ENCODE results near the gene PCBP2. TPM values are rescaled to one million over a fixed set of nuclear protein-coding genes. Genes with fewer than 3 reads are reported as not detected.
"Not testable (repeated sequence)": the region's sequence is repeated elsewhere in the genome, so short reads cannot be mapped to it uniquely, and the experiment has no call there.

The PCBP2 gene
- total and polyA plus RNA-seq, 11 donors, result 290 to 642 (median 478) TPM

GRCh38 chr12:53431187-53431586 is 20.7 kb upstream of the PCBP2 start:
- intact Hi-C loops (cut with DNase I), result no loop called here
- 78 to 86% (median 82%) methylated on average over 6 to 7 of the region's 7 CpGs for WGBS, 4 donors

DNA sequence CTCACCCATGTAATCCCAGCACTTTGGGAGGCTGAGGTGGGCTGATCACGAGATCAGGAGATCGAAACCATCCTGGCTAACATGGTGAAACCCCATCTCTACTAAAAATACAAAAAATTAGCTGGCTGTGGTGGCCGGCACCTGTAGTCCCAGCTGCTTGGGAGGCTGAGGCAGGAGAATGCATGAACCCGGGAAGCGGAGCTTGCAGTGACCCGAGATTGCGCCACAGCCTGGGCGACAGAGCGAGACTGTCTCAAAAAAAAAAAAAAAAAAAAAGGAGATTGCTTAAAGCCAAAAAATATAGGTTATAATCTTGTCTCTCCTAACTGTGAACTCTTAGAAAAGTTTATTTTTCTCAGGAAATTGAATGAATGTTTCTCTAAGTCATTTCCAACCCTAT is 16.6 kb upstream of the PCBP2 start:
- H3K4me3 ChIP-seq; H3K27me3 ChIP-seq; H3K27ac ChIP-seq; H3K9me3 ChIP-seq; intact Hi-C loops (cut with DNase I); DNase-seq; H3K4me1 ChIP-seq; ATAC-seq; H3K36me3 ChIP-seq: not testable (repeated sequence)
- 92 to 98% (median 95%) methylated on average over 9 of the region's 9 CpGs for WGBS, 4 donors

More at GRCh38 chr12:53431187-53431586, 20.7 kb upstream of the PCBP2 start:
- H3K27me3 ChIP-seq, result no peaks in the 10 kb centered on the region
- TF ChIP-seq POLR2A (IDR thresholded peaks at IDR 0.05), result no peak
- TF ChIP-seq, protein P1, sequence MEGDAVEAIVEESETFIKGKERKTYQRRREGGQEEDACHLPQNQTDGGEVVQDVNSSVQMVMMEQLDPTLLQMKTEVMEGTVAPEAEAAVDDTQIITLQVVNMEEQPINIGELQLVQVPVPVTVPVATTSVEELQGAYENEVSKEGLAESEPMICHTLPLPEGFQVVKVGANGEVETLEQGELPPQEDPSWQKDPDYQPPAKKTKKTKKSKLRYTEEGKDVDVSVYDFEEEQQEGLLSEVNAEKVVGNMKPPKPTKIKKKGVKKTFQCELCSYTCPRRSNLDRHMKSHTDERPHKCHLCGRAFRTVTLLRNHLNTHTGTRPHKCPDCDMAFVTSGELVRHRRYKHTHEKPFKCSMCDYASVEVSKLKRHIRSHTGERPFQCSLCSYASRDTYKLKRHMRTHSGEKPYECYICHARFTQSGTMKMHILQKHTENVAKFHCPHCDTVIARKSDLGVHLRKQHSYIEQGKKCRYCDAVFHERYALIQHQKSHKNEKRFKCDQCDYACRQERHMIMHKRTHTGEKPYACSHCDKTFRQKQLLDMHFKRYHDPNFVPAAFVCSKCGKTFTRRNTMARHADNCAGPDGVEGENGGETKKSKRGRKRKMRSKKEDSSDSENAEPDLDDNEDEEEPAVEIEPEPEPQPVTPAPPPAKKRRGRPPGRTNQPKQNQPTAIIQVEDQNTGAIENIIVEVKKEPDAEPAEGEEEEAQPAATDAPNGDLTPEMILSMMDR (IDR thresholded peaks at IDR 0.05), result no peak
- DNase-seq, result no peak
- no peak overlapping the region for H3K4me3 ChIP-seq
- no peak for ATAC-seq
- no peaks in the 10 kb centered on the region for H3K4me1 ChIP-seq
- H3K9me3 ChIP-seq, result no peaks in the 10 kb centered on the region
- H3K27ac ChIP-seq, result no peak overlapping the region
- no peaks in the 10 kb centered on the region for H3K36me3 ChIP-seq

DNA sequence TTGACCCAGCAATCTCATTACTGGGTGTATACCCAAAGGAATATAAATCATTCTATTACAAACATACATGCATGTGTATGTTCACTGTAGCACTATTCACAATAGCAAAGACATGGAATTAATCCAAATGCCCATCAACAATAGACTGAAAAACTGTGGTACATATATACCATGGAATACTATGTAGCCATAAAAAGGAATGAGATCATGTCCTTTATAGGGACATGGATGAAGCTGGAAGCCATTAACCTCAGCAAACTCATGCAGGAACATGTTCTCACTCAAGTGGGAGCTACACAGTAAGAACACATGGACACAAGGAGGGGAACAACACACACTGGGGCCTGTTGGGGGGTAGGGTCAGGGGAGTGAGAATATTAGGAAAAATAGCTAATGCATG is 12.3 kb upstream of the PCBP2 start:
- ATAC-seq; H3K27me3 ChIP-seq; DNase-seq; H3K9me3 ChIP-seq; H3K27ac ChIP-seq; intact Hi-C loops (cut with DNase I); H3K4me3 ChIP-seq: not testable (repeated sequence)
- Histone ChIP-seq H3K36me3 (peaks cover 0 to 11% (median 9%) of the 10 kb centered on the region in 9 donors), H3K4me1 (peaks cover 5 to 28% (median 12%) of the 10 kb centered on the region in 12 donors)

GRCh38 chr12:53441040-53441833 is 10.7 kb upstream of the PCBP2 start, which contains the start of gene PRR13:
Gene PRR13, plus strand, starts transcription at chr12:53441734. Its CDS starts 981 bp downstream, at chr12:53442715.
- ATAC-seq (peak; percentile 99), DNase-seq (peak; percentile 98 to 99 (median 99))
- Histone ChIP-seq H3K4me3 (peak within 1 kb of the TSS; percentile 58 to 95 (median 70)), H3K27me3 (no peaks in the 10 kb centered on the region), H3K27ac (peak within 1 kb of the TSS; percentile 73 to 93 (median 89)), H3K36me3 (peaks cover 0 to 28% (median 24%) of the 10 kb centered on the region in 9 donors), H3K4me1 (peaks cover 5 to 37% (median 12%) of the 10 kb centered on the region in 12 donors), H3K9me3 (no peaks in the 10 kb centered on the region)
- WGBS, 4 donors, result 0 to 1% (median 1%) methylated on average over 27 to 31 of the region's 31 CpGs
- TF ChIP-seq, protein P1 (IDR thresholded peaks at IDR 0.05), result no peak
- TF ChIP-seq POLR2A (IDR thresholded peaks at IDR 0.05), result peak; percentile 50 to 92
- intact Hi-C loops (cut with DNase I), result loop anchor here in 1 of 10 donors (2.0 kb wide), 1 partner anchor 60 kb away; the partner anchor contains the start of gene TARBP2

DNA sequence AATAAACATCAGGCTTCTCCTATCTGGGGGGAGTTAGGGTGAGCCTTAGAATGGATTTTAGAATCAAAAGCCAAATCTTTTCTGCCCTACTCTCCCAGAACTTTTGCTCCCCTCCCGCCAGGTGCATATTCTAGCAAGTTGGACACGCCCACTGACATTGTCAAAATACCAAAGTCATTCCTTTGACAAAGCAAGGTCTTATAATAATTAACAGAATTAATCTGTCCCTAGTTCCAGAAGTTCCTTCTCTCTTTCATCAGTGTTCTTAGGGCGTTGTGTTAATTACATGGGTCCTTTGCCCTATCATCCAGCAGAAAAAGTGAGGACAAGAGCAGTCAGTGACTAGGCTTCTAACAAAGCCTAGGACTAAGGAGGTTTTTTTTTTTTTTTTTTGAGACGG is 7.9 kb upstream of the PCBP2 start:
- Histone ChIP-seq H3K27ac (no peak overlapping the region), H3K27me3 (no peaks in the 10 kb centered on the region), H3K9me3 (no peaks in the 10 kb centered on the region), H3K4me3 (no peak overlapping the region), H3K4me1 (peaks cover 5 to 37% (median 12%) of the 10 kb centered on the region in 12 donors), H3K36me3 (peaks cover 0 to 55% (median 37%) of the 10 kb centered on the region in 9 donors)
- intact Hi-C loops (cut with DNase I), result no loop called here
- TF ChIP-seq, protein P1 (IDR thresholded peaks at IDR 0.05), result no peak
- no peak for TF ChIP-seq POLR2A (IDR thresholded peaks at IDR 0.05)
- ATAC-seq, result no peak
- DNase-seq, result no peak
- WGBS, 4 donors, result 91 to 97% (median 95%) methylated on average over 4 of the region's 4 CpGs

DNA sequence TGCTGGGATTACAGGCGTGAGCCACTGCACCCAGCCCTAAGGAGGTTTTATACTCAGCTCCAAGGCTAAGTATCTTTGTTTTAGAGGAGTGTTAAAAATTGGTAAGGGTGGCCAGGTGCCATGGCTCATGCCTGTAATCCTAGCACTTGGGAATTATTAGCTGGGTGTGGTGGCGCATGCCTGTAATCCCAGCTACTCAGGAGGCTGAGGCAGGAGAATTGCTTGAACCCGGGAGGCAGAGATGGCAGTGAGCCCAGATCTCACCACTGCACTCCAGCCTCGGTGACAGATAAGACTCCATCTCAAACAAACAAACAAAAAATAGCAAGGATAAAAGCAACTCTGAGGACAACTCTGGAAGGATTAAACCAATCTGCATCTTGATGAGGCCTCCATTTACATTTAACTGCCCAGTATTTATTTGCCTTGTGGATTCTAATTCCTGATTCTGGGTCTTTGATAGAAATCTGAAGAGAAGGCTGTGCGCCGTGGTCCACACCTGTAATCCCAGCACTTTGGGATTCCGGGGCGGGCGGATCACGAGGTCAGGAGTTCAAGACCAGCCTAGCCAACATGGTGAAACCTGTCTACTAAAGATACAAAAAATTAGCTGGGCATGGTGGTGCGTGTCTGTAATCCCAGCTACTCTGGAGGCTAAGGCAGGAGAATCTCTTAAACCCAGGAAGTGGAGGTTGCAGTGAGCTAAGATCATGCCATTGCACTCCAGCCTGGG is 7.1 kb upstream of the PCBP2 start:
- 86 to 91% (median 87%) methylated on average over 11 of the region's 11 CpGs for WGBS, 4 donors
- H3K36me3 ChIP-seq, result peaks cover 0 to 55% (median 37%) of the 10 kb centered on the region in 9 donors
- H3K27ac ChIP-seq; ATAC-seq; intact Hi-C loops (cut with DNase I); DNase-seq; H3K27me3 ChIP-seq; H3K4me3 ChIP-seq; H3K9me3 ChIP-seq: not testable (repeated sequence)
- H3K4me1 ChIP-seq, result peaks cover 5 to 37% (median 12%) of the 10 kb centered on the region in 12 donors
